ENCODE measurements around the gene ZNF74. TPM values are rescaled to one million over a fixed set of nuclear protein-coding genes. Genes with fewer than 3 reads are reported as not detected.
A peak's percentile ranks its signal among the peaks of the same experiment; 100 is the strongest.

Gene ZNF74
- total RNA-seq, 1 experiment from 2014 or later = 34.3 TPM

- no peaks in the 10 kb centered on the region; the same call in 1 of the 2 replicates for H3K27me3 Mint-ChIP-seq (ENCODE audit: low read depth)
- H3K4me1 ChIP-seq (ENCODE audit: insufficient read depth, low read length) = no peaks in the 10 kb centered on the region
- TF ChIP-seq CTCF (conservative IDR thresholded peaks at IDR 0.05) = no peak
- H3K36me3 Mint-ChIP-seq (ENCODE audit: insufficient read depth in 1 of 3, low read depth in 3 of 3) = peaks cover 36 to 55% (median 43%) of the 10 kb centered on the region in 3 experiments; a peak in 6 of 7 replicates
- H2AFZ ChIP-seq (ENCODE audit: low read length) = no peak overlapping the region
- no peak overlapping the region for H3K27ac ChIP-seq (ENCODE audit: insufficient read length, low read depth, low read length)
- H4K91ac ChIP-seq (ENCODE audit: insufficient read length, low read depth, low read length) = no peak overlapping the region
- no peak overlapping the region for H3K14ac ChIP-seq (ENCODE audit: insufficient read depth, low read length)
- H3K23me2 ChIP-seq (ENCODE audit: insufficient read length, low read depth, low read length, poor library complexity, severe bottlenecking) = no peaks in the 10 kb centered on the region
- no peak overlapping the region for H3K18ac ChIP-seq (ENCODE audit: insufficient read length, low read depth, low read length)
- H2BK20ac ChIP-seq (ENCODE audit: low read depth, low read length, poor library complexity, severe bottlenecking) = no peak overlapping the region
- no peaks in the 10 kb centered on the region for H3K79me2 ChIP-seq (ENCODE audit: insufficient read depth, low read length)
- no peak overlapping the region for H2BK120ac ChIP-seq (ENCODE audit: low read depth, low read length, poor library complexity, severe bottlenecking)
- no peak overlapping the region for H3K4me3 Mint-ChIP-seq
- no peaks in the 10 kb centered on the region for H4K20me1 ChIP-seq (ENCODE audit: control insufficient read depth, insufficient read depth, insufficient read length)
- no peak overlapping the region for H2AK5ac ChIP-seq (ENCODE audit: insufficient read length, low read length)
- DNase-seq = no peak
- no peaks in the 10 kb centered on the region for H3K9me3 ChIP-seq (ENCODE audit: control insufficient read depth, low read depth, low read length)
- no peak overlapping the region for H3K23ac ChIP-seq (ENCODE audit: insufficient read length, low read depth, low read length)
- H3K9ac ChIP-seq (ENCODE audit: extremely low read depth, insufficient read length, low read length) = no peak overlapping the region
- H3K9me3 Mint-ChIP-seq = no peaks in the 10 kb centered on the region
- H3K79me1 ChIP-seq (ENCODE audit: insufficient read depth, low read depth, low read length, poor library complexity, severe bottlenecking) = peaks cover 2% of the 10 kb centered on the region
- H3K27me3 ChIP-seq (ENCODE audit: insufficient read depth, low read length) = no peaks in the 10 kb centered on the region
- no peak overlapping the region for H2BK15ac ChIP-seq (ENCODE audit: low read depth, low read length)
- no peaks in the 10 kb centered on the region for H3K4me1 Mint-ChIP-seq
- H2BK12ac ChIP-seq (ENCODE audit: insufficient read length, low read depth, low read length) = no peak overlapping the region
- H2BK5ac ChIP-seq (ENCODE audit: insufficient read length, low read length) = no peak overlapping the region
- H4K5ac ChIP-seq (ENCODE audit: insufficient read length, low read depth, low read length) = no peak overlapping the region
- no peak overlapping the region for H4K8ac ChIP-seq (replicated peaks; ENCODE audit: insufficient read length, low read depth, low read length)
- H3K56ac ChIP-seq (ENCODE audit: insufficient read length, low read depth, low read length) = no peak overlapping the region
- H3K27ac Mint-ChIP-seq = 0 out of 7 replicates have a peak overlapping the region, but pooled peaks of 1 of the 3 experiments have one; percentile 10
- no CpG with 5 or more reads among the region's 9 CpGs for WGBS (ENCODE audit: extremely low coverage, insufficient read length, low lambda C conversion rate)
- H3K4ac ChIP-seq (ENCODE audit: low read depth, low read length) = no peak overlapping the region
- H3T11ph ChIP-seq (ENCODE audit: low read length) = no peak overlapping the region
- no peak overlapping the region for H3K4me2 ChIP-seq (ENCODE audit: insufficient read depth, insufficient read length, low read length)
These were observed 9.2 kb downstream of the ZNF74 start for GRCh38 chr22:20402960-20403778.

Data from H9 (cell line).